Measurements from ENCODE around the gene RPS6KA2. TPM values are rescaled to one million over a fixed set of nuclear protein-coding genes. Genes with fewer than 3 reads are reported as not detected.

Gene RPS6KA2
- total RNA-seq, 2 donors from 2014 or later: 7.8 to 13.6 TPM

- H3K9ac ChIP-seq (ENCODE audit: low read depth in 2 of 2, low read length in 2 of 2): no peak overlapping the region
- H3K36me3 ChIP-seq: no peaks in the 10 kb centered on the region
- no peak overlapping the region for H3K4me3 ChIP-seq
- intact Hi-C loops (cut with DNase I): no loop called here
- H3K27me3 ChIP-seq: no peaks in the 10 kb centered on the region
- peaks cover 6% of the 10 kb centered on the region for H3K4me1 ChIP-seq
- no peaks in the 10 kb centered on the region for H3K9me3 ChIP-seq
- no peak for TF ChIP-seq CTCF (IDR thresholded peaks at IDR 0.05)
- DNase-seq: no peak
- H3K27ac ChIP-seq: no peak overlapping the region
Measured at GRCh38 chr6:166655713-166656229, 28.7 kb upstream of the RPS6KA2 start.

- DNase-seq: no peak
- intact Hi-C loops (cut with DNase I): no loop called here
Measured at GRCh38 chr6:166655251-166655650, 28.2 kb upstream of the RPS6KA2 start.

GRCh38 chr6:166654573-166654972 is 27.5 kb upstream of the RPS6KA2 start:
- Histone ChIP-seq H3K4me1 (peaks cover 6% of the 10 kb centered on the region), H3K4me3 (no peak overlapping the region), H3K9ac (ENCODE audit: low read depth in 2 of 2, low read length in 2 of 2) (no peak overlapping the region), H3K27me3 (no peaks in the 10 kb centered on the region), H3K27ac (no peak overlapping the region), H3K36me3 (no peaks in the 10 kb centered on the region), H3K9me3 (no peaks in the 10 kb centered on the region)
- no peak for DNase-seq
- TF ChIP-seq CTCF (IDR thresholded peaks at IDR 0.05): no peak
- intact Hi-C loops (cut with DNase I): no loop called here

More at GRCh38 chr6:166655251-166655650, 28.2 kb upstream of the RPS6KA2 start:
- no peak overlapping the region for H3K27ac ChIP-seq
- H3K4me3 ChIP-seq: no peak overlapping the region
- no peak for TF ChIP-seq CTCF (IDR thresholded peaks at IDR 0.05)
- H3K9ac ChIP-seq (ENCODE audit: low read depth in 2 of 2, low read length in 2 of 2): no peak overlapping the region
- no peaks in the 10 kb centered on the region for H3K36me3 ChIP-seq
- no peaks in the 10 kb centered on the region for H3K9me3 ChIP-seq
- no peaks in the 10 kb centered on the region for H3K27me3 ChIP-seq
- H3K4me1 ChIP-seq: peaks cover 6% of the 10 kb centered on the region

- no peak for DNase-seq
- no peaks in the 10 kb centered on the region for H3K27me3 ChIP-seq
- H3K9ac ChIP-seq (ENCODE audit: low read depth in 2 of 2, low read length in 2 of 2): no peak overlapping the region
- peaks cover 6% of the 10 kb centered on the region for H3K4me1 ChIP-seq
- no peaks in the 10 kb centered on the region for H3K9me3 ChIP-seq
- no peak for TF ChIP-seq CTCF (IDR thresholded peaks at IDR 0.05)
- no peak overlapping the region for H3K4me3 ChIP-seq
- H3K27ac ChIP-seq: no peak overlapping the region
- intact Hi-C loops (cut with DNase I): no loop called here
- no peaks in the 10 kb centered on the region for H3K36me3 ChIP-seq
Measured at GRCh38 chr6:166653639-166653941, 26.5 kb upstream of the RPS6KA2 start.

GRCh38 chr6:166650824-166651807 is 24.1 kb upstream of the RPS6KA2 start:
- DNase-seq: no peak
- Histone ChIP-seq H3K4me3 (no peak overlapping the region), H3K36me3 (no peaks in the 10 kb centered on the region), H3K9ac (ENCODE audit: low read depth in 2 of 2, low read length in 2 of 2) (no peak overlapping the region), H3K27ac (no peak overlapping the region), H3K27me3 (no peaks in the 10 kb centered on the region), H3K4me1 (no peaks in the 10 kb centered on the region), H3K9me3 (no peaks in the 10 kb centered on the region)
- TF ChIP-seq CTCF (IDR thresholded peaks at IDR 0.05): no peak
- intact Hi-C loops (cut with DNase I): no loop called here

Data from colonic mucosa (tissue), 4 donors.